ENCODE data around the gene KANSL1.
"Not testable (repeated sequence)": the region's sequence is repeated elsewhere in the genome, so short reads cannot be mapped to it uniquely, and the experiment has no call there.

The KANSL1 gene

DNA sequence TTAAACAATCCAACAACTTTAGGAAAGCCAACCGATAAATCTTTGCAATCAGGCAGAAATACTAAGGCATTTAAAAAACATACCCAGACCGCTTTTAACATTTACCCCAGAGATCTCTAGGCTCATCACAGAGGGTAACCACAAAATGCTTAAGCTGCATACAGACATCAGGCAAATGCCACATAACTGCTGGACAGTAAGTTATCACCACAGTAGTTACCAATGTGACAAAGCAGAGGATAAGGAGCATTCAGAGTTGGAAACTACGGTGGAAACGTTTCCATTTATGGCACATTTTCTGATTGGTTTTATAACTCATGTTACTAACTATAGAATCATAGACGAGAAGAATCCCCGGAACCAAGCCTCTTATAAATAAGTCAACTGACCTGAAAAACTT, 77.5 kb downstream of the KANSL1 start:
- FAIRE-seq, result peak; percentile 33
- TF ChIP-seq POLR2A (IDR thresholded peaks at IDR 0.05; ENCODE audit: low read depth, low read length), result no peak

DNA sequence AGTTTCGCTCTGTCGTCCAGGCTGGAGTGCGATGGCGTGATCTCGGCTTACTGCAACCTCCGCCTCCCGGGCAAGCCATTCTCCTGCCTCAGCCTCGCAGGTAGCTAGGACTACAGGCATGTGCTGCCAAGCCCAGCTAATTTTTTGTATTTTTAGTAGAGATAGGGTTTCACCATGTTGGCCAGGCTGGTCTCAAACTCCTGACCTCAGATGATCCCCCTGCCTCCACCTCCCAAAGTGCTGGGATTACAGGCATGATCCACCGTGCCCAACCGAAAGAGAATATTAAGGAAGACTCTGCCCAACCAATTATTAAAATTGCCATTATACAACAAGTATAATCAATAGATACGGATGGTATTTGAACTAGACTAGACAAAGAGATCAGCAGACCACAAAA, 82.0 kb downstream of the KANSL1 start:
- DNase-seq (ENCODE audit: insufficient read length, low spot score); FAIRE-seq: not testable (repeated sequence)

More for the DNA sequence above, 77.5 kb downstream of the KANSL1 start:
- no peak for DNase-seq (ENCODE audit: insufficient read length, low spot score)

DNA sequence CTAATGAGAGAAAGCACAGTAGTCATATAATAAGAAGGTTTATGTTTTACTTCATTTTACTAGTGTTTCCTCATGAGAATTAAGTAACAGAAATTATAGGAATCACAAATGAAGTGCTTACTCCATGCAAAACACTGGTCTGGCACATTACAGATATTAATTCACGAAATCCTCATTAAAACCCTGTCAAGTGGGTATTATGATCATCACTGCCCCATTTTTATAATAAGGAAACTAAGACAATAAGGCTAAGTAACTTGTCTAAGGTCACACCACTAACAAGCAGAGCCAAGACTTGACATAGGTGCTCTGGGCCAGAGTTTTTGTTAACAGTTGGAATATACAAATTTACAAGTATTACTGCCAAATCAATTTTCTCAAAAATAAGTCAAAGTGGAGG, 83.0 kb downstream of the KANSL1 start:
- TF ChIP-seq POLR2A (IDR thresholded peaks at IDR 0.05; ENCODE audit: low read depth, low read length), result no peak
- no peak for DNase-seq (ENCODE audit: insufficient read length, low spot score)
- FAIRE-seq, result no peak

DNA sequence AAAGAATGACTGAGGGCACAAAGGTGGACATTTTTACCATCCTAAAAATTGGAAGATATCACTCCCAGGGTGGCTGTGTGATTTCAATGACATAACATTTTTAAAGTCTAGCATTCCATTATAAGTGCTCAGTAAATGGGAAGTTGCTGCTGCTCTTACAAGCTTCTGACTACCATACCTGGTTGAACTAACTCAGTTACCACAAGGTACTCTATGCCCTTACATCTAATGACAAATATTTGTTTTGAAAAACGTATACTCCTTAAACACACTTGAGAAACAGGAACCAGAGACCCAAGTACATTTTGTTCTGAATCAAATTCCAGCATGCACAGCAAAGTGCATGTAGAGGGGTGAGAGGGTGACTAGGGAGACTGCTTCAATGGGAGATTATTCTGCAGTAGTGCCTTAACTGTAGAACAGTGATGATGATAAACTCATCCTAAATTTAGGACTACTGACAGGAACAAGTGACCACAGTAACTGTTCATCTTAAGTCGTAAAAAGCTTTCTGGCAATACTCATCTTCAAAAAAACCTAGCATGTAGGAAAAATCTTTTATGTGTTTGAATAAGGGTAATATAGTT, 83.5 kb downstream of the KANSL1 start:
- no peak for DNase-seq (ENCODE audit: insufficient read length, low spot score)
- TF ChIP-seq POLR2A (IDR thresholded peaks at IDR 0.05; ENCODE audit: low read depth, low read length), result no peak
- FAIRE-seq, result no peak

DNA sequence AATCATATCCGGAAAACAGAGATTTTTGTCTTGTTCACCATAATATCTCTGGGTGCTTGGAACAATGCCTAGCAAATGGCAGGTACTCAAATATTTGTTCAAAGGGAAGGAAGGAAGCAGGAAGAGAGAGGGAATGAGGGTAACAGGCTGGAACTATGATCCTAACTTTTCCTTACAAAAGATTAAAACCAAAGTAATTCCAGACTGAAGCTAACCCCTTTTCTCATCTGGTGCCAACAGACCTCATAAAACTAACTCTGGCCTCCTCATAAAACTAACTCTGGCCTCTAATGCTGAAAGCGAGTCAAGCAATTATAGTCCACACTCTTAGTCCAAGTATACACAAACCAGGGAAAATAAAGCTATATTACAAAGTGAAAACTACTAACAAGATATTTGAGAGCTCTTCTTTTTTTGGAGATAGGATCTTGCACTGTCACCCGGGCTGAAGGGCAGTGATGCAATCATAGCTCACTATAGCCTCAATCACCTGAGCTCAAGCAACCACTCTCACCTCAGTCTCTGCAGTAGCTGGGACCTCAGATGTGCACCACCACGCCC, 84.6 kb downstream of the KANSL1 start:
- no peak for FAIRE-seq
- no peak for TF ChIP-seq POLR2A (IDR thresholded peaks at IDR 0.05; ENCODE audit: low read depth, low read length)
- DNase-seq (ENCODE audit: insufficient read length, low spot score), result no peak

DNA sequence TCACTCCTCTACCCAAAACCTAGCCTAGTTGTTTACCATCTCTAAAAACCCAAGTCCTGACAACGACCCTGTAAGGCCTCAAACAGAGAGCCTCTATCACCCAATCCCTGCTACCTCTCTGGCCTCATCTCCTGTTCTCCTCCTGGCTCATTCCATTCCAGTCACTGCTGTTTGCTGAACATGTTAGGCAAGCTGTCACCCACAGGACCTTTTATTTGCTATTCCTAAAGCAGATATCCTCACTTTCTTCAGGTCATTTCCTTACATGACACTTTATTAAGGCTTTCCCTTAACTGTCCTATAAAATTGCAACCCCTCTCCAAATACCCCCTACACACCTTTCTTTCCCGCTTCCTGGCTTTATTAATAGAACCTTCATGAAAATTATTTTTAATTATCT, 85.1 kb downstream of the KANSL1 start:
- TF ChIP-seq POLR2A (IDR thresholded peaks at IDR 0.05; ENCODE audit: low read depth, low read length), result no peak
- FAIRE-seq, result no peak
- no peak for DNase-seq (ENCODE audit: insufficient read length, low spot score)

DNA sequence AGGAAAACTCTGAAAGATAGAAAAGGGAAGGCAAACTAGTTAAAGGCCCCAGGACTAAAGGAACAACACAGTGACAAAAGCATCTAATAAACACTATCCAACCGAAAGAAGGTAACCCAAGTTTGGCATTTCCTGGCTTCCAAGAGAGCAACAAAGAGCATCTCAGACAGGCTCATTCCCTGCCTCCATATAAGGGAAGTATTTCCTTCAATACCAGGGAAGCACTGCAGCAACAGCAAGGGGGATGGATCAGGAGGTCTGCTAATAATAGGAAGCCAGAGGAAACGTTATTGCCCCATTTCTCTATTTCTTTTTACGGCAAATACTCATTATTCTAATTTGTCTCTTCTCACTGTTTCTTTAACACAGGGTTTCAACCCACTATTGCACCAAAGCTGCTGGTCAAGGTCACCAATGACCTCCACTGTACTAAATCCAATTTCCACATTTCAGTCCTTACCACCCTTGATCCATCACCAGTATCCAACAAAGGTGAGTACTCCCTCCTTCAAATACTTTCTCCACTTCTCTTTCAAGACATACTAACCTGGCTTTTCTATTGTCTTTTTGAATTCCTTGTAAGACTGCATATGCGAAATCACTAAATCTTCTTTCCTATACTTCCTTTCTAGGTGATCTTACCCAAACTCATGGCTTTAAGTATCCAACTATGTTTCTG, 86.1 kb downstream of the KANSL1 start:
- TF ChIP-seq POLR2A (IDR thresholded peaks at IDR 0.05; ENCODE audit: low read depth, low read length), result no peak
- DNase-seq (ENCODE audit: insufficient read length, low spot score), result no peak
- FAIRE-seq, result peak; percentile 15

DNA sequence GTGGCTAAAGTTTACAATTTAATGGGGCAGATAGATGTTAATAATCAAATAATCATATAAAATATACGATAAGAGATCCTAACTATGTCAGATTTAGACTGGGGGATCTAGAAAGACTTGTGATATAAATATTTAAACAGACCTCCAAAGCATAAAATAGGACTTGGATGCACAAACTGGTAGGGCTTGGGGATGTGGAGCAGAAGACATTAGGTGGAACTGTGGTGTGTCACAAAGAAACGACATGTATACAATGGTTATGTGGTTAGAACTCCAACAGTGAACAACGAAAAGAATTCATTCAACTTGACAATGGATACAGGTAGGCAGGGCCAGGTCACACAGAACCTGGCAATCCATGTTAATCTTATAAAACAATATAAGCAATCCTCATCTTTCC, 90.4 kb downstream of the KANSL1 start:
- not testable (repeated sequence) for DNase-seq (ENCODE audit: insufficient read length, low spot score)
- FAIRE-seq, result peak; percentile 94

DNA sequence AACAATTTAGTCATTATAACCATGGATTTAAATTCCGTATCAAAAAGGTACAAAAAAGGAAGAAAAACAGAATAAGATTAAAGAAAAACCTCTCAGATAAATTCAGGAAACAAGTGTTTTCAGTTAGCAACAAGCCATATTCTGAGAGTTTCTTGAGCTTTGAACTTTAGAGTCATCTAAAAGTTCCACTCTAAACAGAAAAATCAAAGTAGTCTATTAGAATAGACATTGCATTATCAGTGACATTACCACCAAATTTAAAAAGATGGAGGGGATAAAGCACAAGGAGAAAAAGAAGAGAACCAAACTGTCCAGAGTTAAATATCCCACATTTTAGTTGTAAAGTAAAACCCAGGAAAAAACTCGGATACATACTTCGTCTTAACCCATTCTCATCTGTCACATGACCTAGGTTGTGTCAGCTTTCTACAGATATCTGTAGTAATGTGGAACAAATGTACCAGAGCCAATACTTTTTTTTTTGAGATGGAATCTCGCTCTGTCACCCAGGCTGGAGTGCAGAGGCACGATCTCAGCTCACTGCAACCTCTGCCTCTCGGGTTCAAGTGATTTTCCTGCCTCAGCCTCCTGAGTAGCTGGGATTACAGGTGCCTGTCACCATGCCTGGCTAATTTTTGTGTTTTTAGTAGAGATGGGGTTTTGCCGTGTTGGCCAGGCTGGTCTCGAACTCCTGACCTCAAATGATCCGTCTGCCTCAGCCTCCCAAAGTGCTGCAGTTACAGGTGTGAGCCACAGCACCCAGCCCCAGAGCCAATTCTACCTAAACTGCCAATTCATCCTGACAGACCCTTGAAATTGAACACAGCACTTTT, 91.2 kb downstream of the KANSL1 start:
- not testable (repeated sequence) for DNase-seq (ENCODE audit: insufficient read length, low spot score)
- peak; percentile 91 for FAIRE-seq

DNA sequence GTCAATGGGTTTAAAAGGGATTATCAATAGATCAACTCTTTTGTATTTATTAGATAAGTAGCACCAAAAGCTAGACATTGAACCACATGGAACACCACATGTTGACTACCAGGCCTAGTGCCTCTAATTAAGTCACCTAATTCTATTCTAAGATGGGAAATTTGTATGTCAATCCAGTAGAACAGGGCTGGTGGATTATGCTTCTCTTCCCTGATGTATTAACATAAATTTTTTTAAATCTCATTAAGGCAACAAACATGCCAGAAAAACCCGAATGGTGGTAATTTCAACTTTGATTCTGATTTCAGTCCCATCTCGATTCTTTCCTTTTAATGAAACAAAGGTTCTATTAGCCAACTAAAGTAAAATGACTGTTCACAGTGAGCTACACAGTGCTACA, 92.6 kb downstream of the KANSL1 start:
- DNase-seq (ENCODE audit: insufficient read length, low spot score) (no peak), FAIRE-seq (peak; percentile 41)
- TF ChIP-seq POLR2A (IDR thresholded peaks at IDR 0.05; ENCODE audit: low read depth, low read length), result no peak

DNA sequence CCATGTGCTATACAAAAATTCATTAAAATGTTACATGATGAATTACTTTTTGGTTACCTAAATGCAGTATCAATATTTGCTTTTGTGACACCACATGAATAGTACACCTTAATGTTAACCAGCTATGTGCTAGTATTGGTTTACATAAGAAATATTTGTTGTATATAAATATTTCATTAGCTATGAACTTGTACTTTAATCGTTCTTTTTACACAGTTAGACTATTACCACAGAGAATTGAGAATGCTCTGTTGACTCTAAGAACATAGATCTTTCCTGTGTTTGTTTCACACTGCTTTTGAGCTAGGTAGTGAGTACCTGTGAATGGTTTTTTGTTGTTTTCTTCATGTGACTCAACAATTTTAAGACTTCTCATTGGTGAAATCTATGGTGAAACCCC, 93.4 kb downstream of the KANSL1 start:
- no peak for DNase-seq (ENCODE audit: insufficient read length, low spot score)
- TF ChIP-seq POLR2A (IDR thresholded peaks at IDR 0.05; ENCODE audit: low read depth, low read length), result no peak
- peak; percentile 70 for FAIRE-seq

DNA sequence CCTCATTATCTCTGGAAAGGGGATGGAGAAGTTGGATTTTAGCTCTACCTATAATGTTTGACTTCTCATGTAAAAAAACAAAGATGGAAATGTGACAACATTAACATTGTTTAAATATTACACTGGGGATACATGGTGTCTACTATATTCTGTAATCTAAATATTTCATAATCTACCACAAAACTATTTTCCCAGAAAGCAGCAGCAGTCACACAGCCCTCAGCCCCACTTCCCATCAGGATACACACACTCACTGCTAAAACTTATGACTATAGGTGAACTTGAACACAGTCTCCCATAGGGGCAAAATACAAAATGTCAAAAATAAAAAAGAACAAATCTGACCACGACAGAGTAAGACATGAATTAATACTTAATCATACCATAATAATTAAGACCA, 95.7 kb downstream of the KANSL1 start:
- FAIRE-seq (peak; percentile 74), DNase-seq (ENCODE audit: insufficient read length, low spot score) (no peak)
- no peak for TF ChIP-seq POLR2A (IDR thresholded peaks at IDR 0.05; ENCODE audit: low read depth, low read length)

DNA sequence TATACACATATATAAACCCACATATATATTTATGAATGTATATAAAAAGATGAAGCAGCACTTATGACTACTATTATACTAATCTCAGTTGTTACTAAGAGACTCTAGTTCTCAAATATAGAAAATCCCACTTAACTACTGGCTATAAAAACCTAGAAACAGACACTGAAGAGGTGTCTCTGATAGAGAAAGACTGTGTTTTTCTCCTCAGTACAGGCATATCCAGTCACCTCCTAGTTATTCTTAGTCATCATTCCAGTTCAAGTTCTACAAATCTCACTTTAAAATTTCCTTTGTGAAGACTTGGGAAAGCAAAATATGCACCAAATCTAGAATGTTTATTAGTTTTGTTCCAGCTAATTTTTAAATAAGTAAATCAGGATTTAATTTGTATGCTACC, 100.2 kb downstream of the KANSL1 start:
- TF ChIP-seq POLR2A (IDR thresholded peaks at IDR 0.05; ENCODE audit: low read depth, low read length), result no peak
- DNase-seq (ENCODE audit: insufficient read length, low spot score) (no peak), FAIRE-seq (peak; percentile 97)

DNA sequence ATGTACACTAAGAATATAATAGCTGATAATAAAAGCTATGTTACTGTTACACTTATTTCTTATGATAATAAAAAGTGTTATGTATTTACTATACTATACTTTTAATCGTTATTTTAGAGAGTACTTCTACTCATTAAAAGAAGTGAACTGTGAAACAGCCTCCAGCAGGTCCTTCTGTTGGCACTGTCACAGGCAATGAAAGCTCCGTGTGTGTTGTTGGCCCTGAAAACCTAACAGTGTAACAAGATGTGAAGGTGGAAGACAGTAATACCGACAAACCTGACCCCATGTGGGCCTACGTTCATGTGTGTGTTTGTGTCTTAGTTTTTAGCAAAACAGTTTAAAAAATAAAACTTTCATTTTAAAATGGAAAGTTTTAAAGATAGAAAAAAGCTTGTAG, 102.4 kb downstream of the KANSL1 start:
- TF ChIP-seq POLR2A (IDR thresholded peaks at IDR 0.05; ENCODE audit: low read depth, low read length), result no peak
- no peak for DNase-seq (ENCODE audit: insufficient read length, low spot score)
- no peak for FAIRE-seq

All from H54 (cell line).